ENCODE data around the gene MOB1B. TPM values are rescaled to one million over a fixed set of nuclear protein-coding genes. Genes with fewer than 3 reads are reported as not detected.
A peak's percentile ranks its signal among the peaks of the same experiment; 100 is the strongest.

The MOB1B gene
- total RNA-seq = 22.1 and 23.1 TPM in 2 replicates

GRCh38 chr4:70901984-70902576 lies at the start of gene MOB1B:
MOB1B (plus strand) TSS chr4:70902369; CDS start chr4:70902537, 168 bp downstream.
- H3K27me3 Mint-ChIP-seq (ENCODE audit: insufficient read depth) = no peaks in the 10 kb centered on the region
- DNase-seq (ENCODE audit: low spot score) = peak; percentile 81
- H3K27ac Mint-ChIP-seq = peak within 1 kb of the TSS; percentile 93
- H3K36me3 Mint-ChIP-seq (ENCODE audit: low read depth) = peaks cover 13% of the 10 kb centered on the region
- peak within 1 kb of the TSS; percentile 98 for H3K4me3 Mint-ChIP-seq
- peaks cover 25% of the 10 kb centered on the region for H3K4me1 Mint-ChIP-seq (ENCODE audit: low read depth)
- intact Hi-C loops (cut with micrococcal nuclease) = loop anchor here (1.0 to 5.0 kb wide), 8 partner anchors 25 to 214 kb away; partner anchors contain the start of genes DCK, GRSF1 and UTP3
- H3K9me3 Mint-ChIP-seq = no peaks in the 10 kb centered on the region

- Mint-ChIP-seq H3K9me3 (no peaks in the 10 kb centered on the region), H3K36me3 (ENCODE audit: low read depth) (peaks cover 2% of the 10 kb centered on the region), H3K27me3 (ENCODE audit: insufficient read depth) (no peaks in the 10 kb centered on the region), H3K4me1 (ENCODE audit: low read depth) (no peaks in the 10 kb centered on the region), H3K4me3 (no peak overlapping the region), H3K27ac (no peak overlapping the region)
- no peak for DNase-seq (ENCODE audit: low spot score)
- intact Hi-C loops (cut with micrococcal nuclease) = no loop called here
Observed at GRCh38 chr4:70855464-70855863, 46.7 kb upstream of the MOB1B start.

GRCh38 chr4:70858454-70858853 lies 43.7 kb upstream of the MOB1B start:
- no peaks in the 10 kb centered on the region for H3K9me3 Mint-ChIP-seq
- no peak overlapping the region for H3K27ac Mint-ChIP-seq
- peaks cover 9% of the 10 kb centered on the region for H3K4me1 Mint-ChIP-seq (ENCODE audit: low read depth)
- no peak for DNase-seq (ENCODE audit: low spot score)
- H3K4me3 Mint-ChIP-seq = no peak overlapping the region
- H3K27me3 Mint-ChIP-seq (ENCODE audit: insufficient read depth) = no peaks in the 10 kb centered on the region
- intact Hi-C loops (cut with micrococcal nuclease) = no loop called here
- no peaks in the 10 kb centered on the region for H3K36me3 Mint-ChIP-seq (ENCODE audit: low read depth)

GRCh38 chr4:70859066-70859465 lies 43.1 kb upstream of the MOB1B start:
- Mint-ChIP-seq H3K36me3 (ENCODE audit: low read depth) (no peaks in the 10 kb centered on the region), H3K27me3 (ENCODE audit: insufficient read depth) (no peaks in the 10 kb centered on the region), H3K4me3 (no peak overlapping the region), H3K9me3 (no peaks in the 10 kb centered on the region), H3K27ac (no peak overlapping the region), H3K4me1 (ENCODE audit: low read depth) (peaks cover 15% of the 10 kb centered on the region)
- DNase-seq (ENCODE audit: low spot score) = no peak
- intact Hi-C loops (cut with micrococcal nuclease) = no loop called here

GRCh38 chr4:70863099-70863790 lies 38.9 kb upstream of the MOB1B start:
- Mint-ChIP-seq H3K4me3 (peak overlapping the region; percentile 15), H3K27ac (peak overlapping the region; percentile 82), H3K9me3 (no peaks in the 10 kb centered on the region), H3K36me3 (ENCODE audit: low read depth) (no peaks in the 10 kb centered on the region), H3K27me3 (ENCODE audit: insufficient read depth) (peaks cover under 1% of the 10 kb centered on the region), H3K4me1 (ENCODE audit: low read depth) (peaks cover 15% of the 10 kb centered on the region)
- intact Hi-C loops (cut with micrococcal nuclease) = loop anchor here (1.0 to 2.0 kb wide), 6 partner anchors 20 to 240 kb away; partner anchors contain the start of genes GRSF1 and MOB1B
- peak; percentile 21 for DNase-seq (ENCODE audit: low spot score)

- Mint-ChIP-seq H3K4me3 (no peak overlapping the region), H3K27me3 (ENCODE audit: insufficient read depth) (peaks cover 11% of the 10 kb centered on the region), H3K27ac (no peak overlapping the region), H3K9me3 (no peaks in the 10 kb centered on the region), H3K4me1 (ENCODE audit: low read depth) (peaks cover 3% of the 10 kb centered on the region), H3K36me3 (ENCODE audit: low read depth) (no peaks in the 10 kb centered on the region)
- no peak for DNase-seq (ENCODE audit: low spot score)
- intact Hi-C loops (cut with micrococcal nuclease) = loop anchor here (1.0 kb wide), 1 partner anchor 47 kb away; no protein-coding TSS in a partner anchor
Observed at GRCh38 chr4:70868778-70869177, 33.4 kb upstream of the MOB1B start.

GRCh38 chr4:70873216-70873615 lies 29.0 kb upstream of the MOB1B start:
- Mint-ChIP-seq H3K9me3 (no peaks in the 10 kb centered on the region), H3K4me3 (no peak overlapping the region), H3K36me3 (ENCODE audit: low read depth) (no peaks in the 10 kb centered on the region), H3K27me3 (ENCODE audit: insufficient read depth) (peaks cover 11% of the 10 kb centered on the region), H3K27ac (no peak overlapping the region), H3K4me1 (ENCODE audit: low read depth) (no peaks in the 10 kb centered on the region)
- DNase-seq (ENCODE audit: low spot score) = no peak
- intact Hi-C loops (cut with micrococcal nuclease) = no loop called here

GRCh38 chr4:70874268-70875156 lies 27.7 kb upstream of the MOB1B start:
- H3K4me1 Mint-ChIP-seq (ENCODE audit: low read depth) = no peaks in the 10 kb centered on the region
- no peak overlapping the region for H3K27ac Mint-ChIP-seq
- intact Hi-C loops (cut with micrococcal nuclease) = no loop called here

GRCh38 chr4:70877556-70877955 lies 24.6 kb upstream of the MOB1B start:
- no peak for DNase-seq (ENCODE audit: low spot score)
- intact Hi-C loops (cut with micrococcal nuclease) = no loop called here
- Mint-ChIP-seq H3K9me3 (no peaks in the 10 kb centered on the region), H3K27me3 (ENCODE audit: insufficient read depth) (peaks cover 11% of the 10 kb centered on the region), H3K4me3 (no peak overlapping the region), H3K4me1 (ENCODE audit: low read depth) (no peaks in the 10 kb centered on the region), H3K36me3 (ENCODE audit: low read depth) (no peaks in the 10 kb centered on the region), H3K27ac (no peak overlapping the region)

More at GRCh38 chr4:70874268-70875156, 27.7 kb upstream of the MOB1B start:
- no peak for DNase-seq (ENCODE audit: low spot score)
- no peak overlapping the region for H3K4me3 Mint-ChIP-seq
- peaks cover 9% of the 10 kb centered on the region for H3K27me3 Mint-ChIP-seq (ENCODE audit: insufficient read depth)
- no peaks in the 10 kb centered on the region for H3K9me3 Mint-ChIP-seq
- no peaks in the 10 kb centered on the region for H3K36me3 Mint-ChIP-seq (ENCODE audit: low read depth)

- intact Hi-C loops (cut with micrococcal nuclease) = no loop called here
- DNase-seq (ENCODE audit: low spot score) = no peak
- Mint-ChIP-seq H3K27me3 (ENCODE audit: insufficient read depth) (peaks cover 10% of the 10 kb centered on the region), H3K4me1 (ENCODE audit: low read depth) (no peaks in the 10 kb centered on the region), H3K4me3 (no peak overlapping the region), H3K27ac (no peak overlapping the region), H3K36me3 (ENCODE audit: low read depth) (no peaks in the 10 kb centered on the region), H3K9me3 (no peaks in the 10 kb centered on the region)
Observed at GRCh38 chr4:70880739-70881138, 21.4 kb upstream of the MOB1B start.

- DNase-seq (ENCODE audit: low spot score) = no peak
- Mint-ChIP-seq H3K4me3 (no peak overlapping the region), H3K4me1 (ENCODE audit: low read depth) (no peaks in the 10 kb centered on the region), H3K27me3 (ENCODE audit: insufficient read depth) (peaks cover 10% of the 10 kb centered on the region), H3K36me3 (ENCODE audit: low read depth) (no peaks in the 10 kb centered on the region), H3K27ac (no peak overlapping the region), H3K9me3 (no peaks in the 10 kb centered on the region)
- intact Hi-C loops (cut with micrococcal nuclease) = no loop called here
Observed at GRCh38 chr4:70885174-70885573, 17.0 kb upstream of the MOB1B start.

GRCh38 chr4:70892086-70892769 lies 9.9 kb upstream of the MOB1B start:
- no peak for DNase-seq (ENCODE audit: low spot score)
- intact Hi-C loops (cut with micrococcal nuclease) = no loop called here
- Mint-ChIP-seq H3K27me3 (ENCODE audit: insufficient read depth) (no peaks in the 10 kb centered on the region), H3K9me3 (no peaks in the 10 kb centered on the region), H3K27ac (no peak overlapping the region), H3K4me1 (ENCODE audit: low read depth) (no peaks in the 10 kb centered on the region), H3K36me3 (ENCODE audit: low read depth) (no peaks in the 10 kb centered on the region), H3K4me3 (no peak overlapping the region)
